ENCODE results near the gene APOL6.

The APOL6 gene

DNA sequence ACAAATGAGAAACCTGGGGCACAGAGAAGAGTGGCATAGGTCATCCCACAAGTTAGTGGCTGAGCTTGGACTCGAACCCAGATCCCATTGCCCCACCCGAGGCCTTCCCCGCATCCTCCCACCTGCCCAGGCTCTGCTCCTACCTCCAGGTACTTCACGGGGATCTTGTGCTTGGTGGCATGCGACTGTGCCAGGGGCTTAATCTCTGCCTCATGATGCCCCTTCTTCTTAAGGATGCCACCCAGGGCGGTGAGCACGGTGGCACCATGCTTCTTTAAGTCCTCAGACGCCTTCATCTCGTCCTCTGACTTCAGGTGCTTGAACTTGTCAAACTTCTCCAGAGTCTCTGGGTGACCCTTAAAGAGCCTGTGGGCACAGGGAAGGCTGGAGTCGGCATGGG, 37.5 kb upstream of the APOL6 start:
- FAIRE-seq (no peak), DNase-seq (ENCODE audit: insufficient read length, low spot score) (no peak)
- TF ChIP-seq POLR2A (IDR thresholded peaks at IDR 0.05; ENCODE audit: low read depth, low read length) = no peak

DNA sequence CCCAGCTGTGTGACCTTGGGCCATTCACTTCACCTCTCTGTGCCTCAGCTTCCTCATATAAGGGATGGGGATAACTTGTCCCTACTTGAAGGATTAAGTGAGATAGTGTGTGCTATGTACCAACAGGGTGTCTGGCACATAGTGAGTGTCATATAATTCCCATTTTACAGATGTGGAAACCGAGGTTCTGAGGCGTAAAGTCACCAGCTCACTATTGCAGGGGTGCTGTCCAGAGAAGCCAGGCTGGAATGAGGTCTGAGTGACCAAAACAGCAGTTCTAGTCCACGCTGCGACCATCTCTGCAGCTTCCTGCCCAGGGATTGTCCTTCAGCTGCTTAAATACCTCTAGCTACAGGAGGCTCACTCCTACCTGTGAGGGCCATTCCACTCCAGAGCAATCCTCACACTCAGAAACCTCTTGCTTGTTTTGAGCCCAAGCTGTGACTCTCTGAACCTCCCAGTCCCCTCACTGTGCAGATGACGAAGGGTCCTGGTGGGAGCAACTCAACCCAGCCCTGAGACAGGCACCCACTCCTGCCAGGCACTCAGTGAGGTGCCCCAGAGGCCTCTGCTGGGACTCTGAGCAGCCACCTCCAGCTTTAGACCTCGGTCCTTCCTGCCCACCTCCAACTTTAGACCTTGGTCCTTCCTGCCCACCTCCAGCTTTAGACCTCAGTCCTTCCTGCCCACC, 36.9 kb upstream of the APOL6 start:
- no peak for TF ChIP-seq POLR2A (IDR thresholded peaks at IDR 0.05; ENCODE audit: low read depth, low read length)
- DNase-seq (ENCODE audit: insufficient read length, low spot score) (no peak), FAIRE-seq (no peak)

DNA sequence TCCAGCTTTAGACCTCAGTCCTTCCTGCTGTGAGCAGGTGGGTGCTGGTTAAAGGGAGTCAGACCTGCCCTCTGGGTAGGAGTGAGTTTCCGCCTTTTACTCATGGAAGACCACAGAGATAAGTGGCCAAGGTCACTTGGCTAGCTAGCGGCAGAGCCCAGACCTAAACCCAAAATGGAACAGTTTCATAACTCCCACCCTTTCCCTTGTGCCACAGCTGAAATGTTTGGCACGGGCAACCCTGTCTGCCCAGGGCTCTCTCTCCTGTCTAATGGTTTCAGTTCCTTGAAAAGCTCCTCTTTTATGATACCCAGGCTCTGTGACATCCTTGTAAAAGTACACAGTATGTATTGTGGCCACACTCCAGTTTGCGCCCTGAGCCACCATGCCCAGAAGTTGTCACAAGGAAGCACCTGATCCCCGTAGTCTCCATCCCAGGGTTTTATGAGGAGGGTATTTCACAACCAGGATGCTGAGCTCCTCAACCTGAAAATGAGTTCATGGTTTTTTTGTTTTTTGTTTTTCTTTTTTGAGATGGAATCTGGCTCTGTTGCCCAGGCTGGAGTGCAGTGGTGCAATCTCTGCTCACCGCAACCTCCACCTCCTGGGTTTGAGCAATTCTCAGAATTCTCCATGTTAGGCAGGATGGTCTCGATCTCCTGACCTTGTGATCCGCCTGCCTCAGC, 36.2 kb upstream of the APOL6 start:
- DNase-seq (ENCODE audit: insufficient read length, low spot score) = no peak
- FAIRE-seq = no peak
- TF ChIP-seq POLR2A (IDR thresholded peaks at IDR 0.05; ENCODE audit: low read depth, low read length) = no peak

DNA sequence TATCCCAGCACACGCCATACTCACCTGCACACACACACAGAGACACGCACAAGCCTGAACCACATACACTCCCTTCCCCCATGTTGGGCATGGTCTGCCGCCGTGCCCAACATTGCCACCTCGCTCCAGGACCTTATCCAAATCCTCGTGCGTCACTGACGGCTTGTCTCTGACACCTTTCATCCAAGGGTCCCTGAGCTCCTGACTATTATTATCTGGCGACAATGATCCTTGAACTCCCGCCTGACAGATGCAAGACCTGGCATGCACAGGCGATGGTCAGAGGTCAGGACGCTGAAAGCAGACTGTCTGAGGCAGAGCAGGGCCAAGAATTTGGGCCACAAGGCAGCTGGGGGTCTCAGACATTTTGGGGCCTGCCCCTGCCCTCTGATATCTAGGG, 35.3 kb upstream of the APOL6 start:
- FAIRE-seq (no peak), DNase-seq (ENCODE audit: insufficient read length, low spot score) (no peak)
- TF ChIP-seq POLR2A (IDR thresholded peaks at IDR 0.05; ENCODE audit: low read depth, low read length) = no peak

DNA sequence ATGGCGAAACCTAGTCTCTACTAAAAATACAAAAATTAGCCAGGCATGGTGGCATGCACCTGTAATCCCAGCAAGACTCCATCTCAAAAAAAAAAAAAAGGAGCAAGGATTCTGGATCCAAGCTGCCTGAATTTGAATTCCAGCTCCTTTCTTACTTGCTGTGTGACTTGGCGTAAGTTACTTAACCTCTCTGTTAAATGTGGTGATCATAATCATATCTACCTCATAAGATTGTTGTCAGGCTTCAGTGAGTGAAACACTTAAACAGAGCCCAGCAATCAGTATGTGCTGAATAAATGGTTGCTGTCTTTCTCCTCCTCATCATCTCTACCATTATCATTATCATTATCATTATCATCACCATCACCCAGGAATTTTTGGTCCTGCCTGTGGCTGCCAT, 33.8 kb upstream of the APOL6 start:
- DNase-seq (ENCODE audit: insufficient read length, low spot score) (no peak), FAIRE-seq (no peak)
- TF ChIP-seq POLR2A (IDR thresholded peaks at IDR 0.05; ENCODE audit: low read depth, low read length) = no peak

DNA sequence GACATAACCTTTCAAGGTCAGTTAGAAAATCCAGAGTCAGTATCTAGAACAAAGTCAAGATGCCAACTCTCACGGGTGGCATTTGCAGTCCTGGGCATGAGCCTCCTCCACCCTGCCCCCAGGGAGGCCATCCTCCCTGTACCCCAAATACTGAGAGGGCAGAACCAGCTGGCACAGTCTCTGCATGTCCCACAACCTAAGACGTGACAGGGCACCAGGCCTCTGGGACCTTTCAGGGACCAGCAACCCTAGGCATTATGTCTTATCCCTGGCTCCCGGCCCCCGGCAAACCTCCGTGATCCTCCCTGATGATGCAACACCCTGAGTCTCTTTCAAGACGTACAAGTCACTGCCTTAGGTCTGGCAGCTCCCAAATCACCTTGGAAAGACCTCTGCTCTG, 33.1 kb upstream of the APOL6 start:
- no peak for DNase-seq (ENCODE audit: insufficient read length, low spot score)
- TF ChIP-seq POLR2A (IDR thresholded peaks at IDR 0.05; ENCODE audit: low read depth, low read length) = no peak
- no peak for FAIRE-seq

- DNase-seq (ENCODE audit: insufficient read length, low spot score) = no peak
- FAIRE-seq = no peak
Measured at GRCh38 chr22:35616043-35616442, 32.2 kb upstream of the APOL6 start.

DNA sequence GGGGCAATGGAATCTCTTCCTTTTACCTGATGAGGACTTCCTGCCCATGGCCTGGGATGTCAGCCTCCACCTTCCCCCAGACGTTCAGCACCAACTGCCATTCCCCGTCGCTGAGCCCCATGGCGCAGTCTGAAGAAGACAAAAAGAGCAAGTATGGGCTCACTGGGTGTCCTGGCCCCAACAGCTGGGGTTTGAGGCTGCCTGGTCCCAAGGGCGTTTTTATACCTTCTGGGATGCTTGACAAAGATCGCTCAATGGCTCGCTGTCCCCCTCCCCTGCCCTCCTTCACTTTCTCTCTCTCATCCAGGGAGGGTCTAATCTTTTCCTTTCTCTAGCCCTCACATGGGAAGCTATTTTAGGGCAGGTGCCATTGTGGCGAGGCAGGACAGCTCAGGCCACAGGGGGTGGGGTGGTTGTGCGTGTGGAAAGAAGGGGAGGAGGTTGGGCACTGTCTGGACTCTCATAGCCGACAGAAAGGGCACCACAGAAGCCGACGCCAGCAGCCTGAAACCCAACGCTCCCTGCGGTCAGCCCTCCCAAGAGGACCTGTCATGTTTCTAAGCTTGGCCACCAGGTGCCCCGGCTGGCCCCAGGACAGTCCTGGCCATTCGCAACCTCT, 31.0 kb upstream of the APOL6 start, which contains the start of gene MB:
Gene MB, minus strand, starts transcription at position 193 of the 619 bp plus-strand sequence. Its CDS starts 72 bp downstream, at position 121.
- FAIRE-seq (no peak), DNase-seq (ENCODE audit: insufficient read length, low spot score) (no peak)
- no peak for TF ChIP-seq POLR2A (IDR thresholded peaks at IDR 0.05; ENCODE audit: low read depth, low read length)

More at GRCh38 chr22:35616043-35616442, 32.2 kb upstream of the APOL6 start:
- no peak for TF ChIP-seq POLR2A (IDR thresholded peaks at IDR 0.05; ENCODE audit: low read depth, low read length)

- no peak for FAIRE-seq
- no peak for TF ChIP-seq POLR2A (IDR thresholded peaks at IDR 0.05; ENCODE audit: low read depth, low read length)
Measured at GRCh38 chr22:35618427-35619223, 29.6 kb upstream of the APOL6 start.

DNA sequence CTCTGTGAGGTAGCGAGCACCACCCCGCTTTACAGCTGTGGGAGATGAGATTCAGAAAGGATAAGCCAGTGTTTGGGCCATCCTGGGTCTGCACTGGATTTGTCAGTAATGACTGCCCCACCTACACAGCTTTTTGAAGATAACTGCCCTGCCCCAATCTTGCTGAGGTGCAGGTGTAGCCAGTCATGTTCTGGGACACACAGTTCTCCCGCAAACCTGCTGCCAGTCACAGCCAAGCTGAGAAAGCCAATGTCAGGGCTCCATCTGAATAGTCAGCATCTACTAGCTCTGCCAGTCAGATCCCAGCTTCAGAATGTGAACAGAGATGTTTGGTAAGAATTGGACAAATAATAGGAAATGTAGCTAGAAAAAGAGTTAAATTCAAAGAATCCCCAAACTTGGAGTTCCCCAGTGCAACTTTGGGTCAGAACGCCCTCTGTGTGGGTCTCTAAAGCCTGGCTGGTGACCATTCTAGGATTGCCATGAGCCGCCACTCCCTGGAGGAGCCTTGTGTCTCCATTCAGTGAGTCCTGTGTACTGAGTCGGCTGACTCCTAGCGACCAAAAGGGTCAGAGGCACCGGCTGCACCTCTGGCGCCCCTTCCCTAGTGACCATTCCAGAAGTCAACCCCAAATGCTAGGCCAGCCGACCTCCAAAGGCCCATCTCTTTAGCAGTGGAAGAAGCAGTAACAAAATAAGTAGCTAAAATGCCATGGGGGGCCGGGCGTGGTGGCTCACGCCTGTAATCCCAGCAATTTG, 28.7 kb upstream of the APOL6 start:
- DNase-seq (ENCODE audit: insufficient read length, low spot score) = no peak
- TF ChIP-seq POLR2A (IDR thresholded peaks at IDR 0.05; ENCODE audit: low read depth, low read length) = no peak
- FAIRE-seq = no peak

More at GRCh38 chr22:35618427-35619223, 29.6 kb upstream of the APOL6 start:
- DNase-seq (ENCODE audit: insufficient read length, low spot score) = no peak

DNA sequence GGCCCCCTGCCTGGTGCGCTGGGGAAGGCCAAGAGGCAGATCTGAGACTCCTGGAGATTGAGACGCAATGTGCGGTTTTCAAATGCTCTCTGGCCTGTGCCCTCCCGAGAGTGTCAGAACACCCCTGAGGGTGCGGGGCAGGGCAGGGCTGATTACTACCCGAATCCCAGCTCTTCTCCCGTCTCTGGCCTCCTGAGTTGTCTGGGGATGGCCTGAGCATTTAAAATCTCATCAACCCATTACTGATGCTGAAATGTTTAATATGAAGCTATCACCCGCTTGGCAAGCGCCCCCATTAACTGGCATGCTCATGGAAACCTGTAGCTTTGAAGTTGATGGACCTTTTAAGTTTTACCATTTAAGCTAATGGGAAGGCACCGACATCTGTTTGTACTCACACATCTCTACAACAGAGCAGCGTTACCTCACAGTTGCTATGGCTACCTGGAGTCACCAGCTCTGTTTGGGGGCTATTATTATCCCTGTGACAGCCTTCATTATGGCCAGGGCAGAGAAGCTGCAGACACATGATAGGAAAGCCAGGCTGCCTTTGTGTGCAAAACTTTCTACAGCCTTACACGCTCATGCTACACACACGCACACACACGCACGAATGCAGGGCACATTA, 27.5 kb upstream of the APOL6 start:
- FAIRE-seq (no peak), DNase-seq (ENCODE audit: insufficient read length, low spot score) (no peak)
- TF ChIP-seq POLR2A (IDR thresholded peaks at IDR 0.05; ENCODE audit: low read depth, low read length) = no peak

- FAIRE-seq = no peak
- no peak for TF ChIP-seq POLR2A (IDR thresholded peaks at IDR 0.05; ENCODE audit: low read depth, low read length)
- no peak for DNase-seq (ENCODE audit: insufficient read length, low spot score)
Measured at GRCh38 chr22:35621451-35621850, 26.8 kb upstream of the APOL6 start.
